ENCODE measurements around the gene DNM1L. TPM values are rescaled to one million over a fixed set of nuclear protein-coding genes. Genes with fewer than 3 reads are reported as not detected.

Gene DNM1L
- total RNA-seq, 1 donor from 2014 or later: 96.2 TPM

GRCh38 chr12:32651956-32652210 lies 27.2 kb upstream of the DNM1L start:
- no peak for DNase-seq (ENCODE audit: low read depth)
- TF ChIP-seq, protein P1, sequence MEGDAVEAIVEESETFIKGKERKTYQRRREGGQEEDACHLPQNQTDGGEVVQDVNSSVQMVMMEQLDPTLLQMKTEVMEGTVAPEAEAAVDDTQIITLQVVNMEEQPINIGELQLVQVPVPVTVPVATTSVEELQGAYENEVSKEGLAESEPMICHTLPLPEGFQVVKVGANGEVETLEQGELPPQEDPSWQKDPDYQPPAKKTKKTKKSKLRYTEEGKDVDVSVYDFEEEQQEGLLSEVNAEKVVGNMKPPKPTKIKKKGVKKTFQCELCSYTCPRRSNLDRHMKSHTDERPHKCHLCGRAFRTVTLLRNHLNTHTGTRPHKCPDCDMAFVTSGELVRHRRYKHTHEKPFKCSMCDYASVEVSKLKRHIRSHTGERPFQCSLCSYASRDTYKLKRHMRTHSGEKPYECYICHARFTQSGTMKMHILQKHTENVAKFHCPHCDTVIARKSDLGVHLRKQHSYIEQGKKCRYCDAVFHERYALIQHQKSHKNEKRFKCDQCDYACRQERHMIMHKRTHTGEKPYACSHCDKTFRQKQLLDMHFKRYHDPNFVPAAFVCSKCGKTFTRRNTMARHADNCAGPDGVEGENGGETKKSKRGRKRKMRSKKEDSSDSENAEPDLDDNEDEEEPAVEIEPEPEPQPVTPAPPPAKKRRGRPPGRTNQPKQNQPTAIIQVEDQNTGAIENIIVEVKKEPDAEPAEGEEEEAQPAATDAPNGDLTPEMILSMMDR (conservative IDR thresholded peaks at IDR 0.05; ENCODE audit: low read depth, low read length): no peak
- H3K4me3 ChIP-seq (ENCODE audit: low read depth, low read length): no peak overlapping the region

DNA sequence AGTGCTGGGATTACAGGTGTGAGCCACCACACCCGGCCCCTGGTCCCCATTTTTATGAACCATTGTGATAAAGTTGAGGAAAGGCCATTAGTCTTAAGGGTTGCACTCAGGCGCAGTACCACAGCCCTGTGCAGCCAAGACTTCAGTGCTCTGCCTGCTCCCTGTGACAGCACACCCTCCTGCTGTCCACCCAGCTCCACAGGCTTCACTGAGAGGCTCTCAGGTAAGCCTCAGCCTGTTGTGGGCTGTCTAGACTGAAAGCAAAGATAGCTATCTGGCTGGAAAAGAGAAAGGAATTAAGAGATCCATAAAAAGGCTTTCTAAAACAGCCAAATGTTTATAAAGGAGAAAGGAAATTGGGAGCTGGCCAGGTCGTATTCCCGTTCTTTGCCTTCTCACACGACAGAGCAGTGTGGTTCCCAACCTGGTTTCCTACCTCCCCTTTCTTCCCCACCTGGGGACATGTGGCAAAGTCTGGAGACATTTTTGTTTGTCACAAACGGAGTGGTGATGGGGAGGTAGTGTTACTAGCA lies 19.1 kb upstream of the DNM1L start:
- no peak for DNase-seq (ENCODE audit: low read depth)
- TF ChIP-seq, protein P1 (conservative IDR thresholded peaks at IDR 0.05; ENCODE audit: low read depth, low read length): no peak
- no peak overlapping the region for H3K4me3 ChIP-seq (ENCODE audit: low read depth, low read length)

GRCh38 chr12:32661706-32662105 lies 17.4 kb upstream of the DNM1L start:
- H3K4me3 ChIP-seq (ENCODE audit: low read depth, low read length): no peak overlapping the region
- no peak for DNase-seq (ENCODE audit: low read depth)
- TF ChIP-seq, protein P1 (conservative IDR thresholded peaks at IDR 0.05; ENCODE audit: low read depth, low read length): no peak

- H3K4me3 ChIP-seq (ENCODE audit: low read depth, low read length): no peak overlapping the region
- DNase-seq (ENCODE audit: low read depth): no peak
- TF ChIP-seq, protein P1 (conservative IDR thresholded peaks at IDR 0.05; ENCODE audit: low read depth, low read length): no peak
Observed at GRCh38 chr12:32662665-32663064, 16.4 kb upstream of the DNM1L start.

- no peak for DNase-seq (ENCODE audit: low read depth)
- no peak overlapping the region for H3K4me3 ChIP-seq (ENCODE audit: low read depth, low read length)
Observed at GRCh38 chr12:32666018-32666417, 13.1 kb upstream of the DNM1L start.

GRCh38 chr12:32669584-32669983 lies 9.5 kb upstream of the DNM1L start:
- TF ChIP-seq, protein P1 (conservative IDR thresholded peaks at IDR 0.05; ENCODE audit: low read depth, low read length): no peak
- H3K4me3 ChIP-seq (ENCODE audit: low read depth, low read length): no peak overlapping the region
- no peak for DNase-seq (ENCODE audit: low read depth)

More at GRCh38 chr12:32666018-32666417, 13.1 kb upstream of the DNM1L start:
- TF ChIP-seq, protein P1 (conservative IDR thresholded peaks at IDR 0.05; ENCODE audit: low read depth, low read length): no peak

DNA sequence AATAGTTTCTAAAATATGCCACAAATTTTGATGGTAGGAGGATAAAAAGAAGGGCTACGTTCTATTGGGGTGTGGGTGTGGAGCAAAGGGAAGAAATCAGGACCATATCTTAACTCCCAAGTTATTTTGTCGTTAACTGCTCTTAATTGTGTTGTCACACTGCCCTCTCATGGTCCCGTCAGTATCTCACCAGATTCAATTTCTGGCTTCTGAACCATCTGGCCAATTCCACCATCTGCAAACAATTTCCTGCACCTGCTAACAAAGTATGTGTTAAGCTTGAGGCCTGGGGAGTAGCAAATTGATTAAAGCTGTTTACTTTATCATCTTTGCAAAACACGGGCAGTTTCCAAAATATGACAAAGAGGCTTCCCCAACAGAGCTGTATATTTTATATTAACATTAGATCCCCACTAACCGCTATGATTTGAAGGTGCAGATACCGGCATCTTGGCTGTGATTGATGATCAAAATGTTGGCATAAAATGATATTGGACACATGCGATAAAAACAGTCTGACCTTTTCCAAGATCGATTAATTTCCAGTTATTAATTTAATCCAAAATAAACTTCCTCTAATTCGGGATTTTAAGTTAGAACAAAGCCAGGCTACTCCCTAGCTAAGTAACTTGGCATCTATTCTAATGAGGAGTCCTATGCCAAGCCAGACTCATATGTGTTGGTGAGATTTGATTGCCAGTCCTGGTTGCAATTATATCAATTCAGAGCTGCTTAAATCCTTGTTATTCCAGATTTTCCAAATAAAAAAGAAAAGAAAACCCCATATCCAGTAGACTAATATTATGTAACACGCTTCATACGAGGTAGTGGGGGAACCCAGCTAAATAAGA lies 6.9 kb upstream of the DNM1L start:
- TF ChIP-seq, protein P1 (conservative IDR thresholded peaks at IDR 0.05; ENCODE audit: low read depth, low read length): peak; percentile 75
- no peak for DNase-seq (ENCODE audit: low read depth)
- no peak overlapping the region for H3K4me3 ChIP-seq (ENCODE audit: low read depth, low read length)

All from epithelial cell of proximal tubule (primary cell).